K562 (cell line): ENCODE results near the gene U2AF1L4. TPM values are rescaled to one million over a fixed set of nuclear protein-coding genes. Genes with fewer than 3 reads are reported as not detected.
A peak's percentile ranks its signal among the peaks of the same experiment; 100 is the strongest.

Experiments used
- EGR1 ChIP-seq: fragments of 450-650 bp; conservative IDR thresholded peaks from 2 replicates; pipeline ENCODE4 v1.6.1; 2017; ENCODE audit warnings: mild to moderate bottlenecking
- ZBTB7A ChIP-seq: IDR thresholded peaks from 2 replicates; pipeline ENCODE4 v1.6.1; 2011; ENCODE audit warnings: low read depth, mild to moderate bottlenecking, low read length, moderate library complexity, borderline replicate concordance; ENCODE audit not compliant: control insufficient read depth
- ZNF134 ChIP-seq: fragments of 250-450 bp; sonication (Bioruptor Pico); conservative IDR thresholded peaks from 2 replicates; pipeline ENCODE4 v1.4.0; 2020
- polyA plus RNA-seq, 8 experiments: library from polyadenylated mRNA; depleted of rRNA in 4 of 8; stranded (reverse) in 5 of 8; unstranded in 3 of 8; fragments of >200 nt; fragmentation: Nextera tagmentation in 2 of 8; fragmentation: Illumina TruSeq in 1 of 8; extraction: Ambion mirVana in 2 of 8; extraction: Trizol in 1 of 8; gene quantifications; 2 replicates each; pipeline versions ENCODE4 v1.2.1 to v1.2.3, GENCODE V29; 2011 to 2014; ENCODE audit warnings: inconsistent platforms in 1 of 8, missing spikeins in 1 of 8
- total RNA-seq, 7 experiments: library from RNA; depleted of rRNA in 6 of 7; stranded (reverse); fragments of >200 nt in 6 of 7; fragmentation: Illumina TruSeq in 2 of 7; extraction: Trizol in 2 of 7; gene quantifications; 2 replicates each; pipeline versions ENCODE4 v1.2.1 to v1.2.3, GENCODE V29; 2011 to 2021; ENCODE audit warnings: low replicate concordance in 1 of 7
- TF ChIP-seq, protein P1 (sequence below): fragments of 450-650 bp; IDR thresholded peaks from 2 replicates; pipeline ENCODE4 v1.6.1; 2016; ENCODE audit warnings: mild to moderate bottlenecking, moderate library complexity
- TF ChIP-seq, protein P2 (sequence below): fragments of 200-600 bp; sonication (generic); IDR thresholded peaks from one replicate; pipeline ENCODE4 v1.6.1; 2012; ENCODE audit warnings: mild to moderate bottlenecking, low read depth, low read length, inconsistent platforms

Gene U2AF1L4
- total and polyA plus RNA-seq, 9 of the 15 experiments (the other 6 are each of a cell fraction or from before 2014, with no cell fraction given): 8.4 to 19.5 (median 12.6) TPM

DNA sequence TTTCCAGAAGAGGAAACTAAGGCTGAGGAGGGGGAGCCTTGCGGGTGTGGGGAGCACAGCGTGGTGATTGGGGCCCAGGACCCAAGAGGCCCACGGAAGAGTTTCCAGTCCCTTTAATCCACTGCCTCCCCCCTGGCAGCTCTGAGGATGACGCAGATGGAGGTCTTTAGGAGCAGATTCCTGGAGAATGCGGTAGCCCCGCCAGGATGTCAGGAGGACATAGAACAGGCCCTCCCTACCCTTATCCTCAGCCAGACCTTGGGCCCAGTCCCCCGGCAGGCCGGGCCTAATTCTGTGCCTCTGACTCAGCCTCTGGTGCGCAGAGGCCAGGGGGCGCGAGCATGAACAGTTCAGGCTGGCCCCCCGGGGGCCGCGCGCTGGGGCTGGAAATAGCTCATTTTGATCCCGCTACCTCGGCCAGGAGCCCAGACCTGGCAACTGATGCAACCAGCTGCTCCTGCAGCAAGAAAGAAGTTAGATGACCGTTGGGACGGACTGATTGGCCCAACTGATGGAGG, 12.1 kb upstream of the U2AF1L4 start (continued):
- TF ChIP-seq, protein P1, sequence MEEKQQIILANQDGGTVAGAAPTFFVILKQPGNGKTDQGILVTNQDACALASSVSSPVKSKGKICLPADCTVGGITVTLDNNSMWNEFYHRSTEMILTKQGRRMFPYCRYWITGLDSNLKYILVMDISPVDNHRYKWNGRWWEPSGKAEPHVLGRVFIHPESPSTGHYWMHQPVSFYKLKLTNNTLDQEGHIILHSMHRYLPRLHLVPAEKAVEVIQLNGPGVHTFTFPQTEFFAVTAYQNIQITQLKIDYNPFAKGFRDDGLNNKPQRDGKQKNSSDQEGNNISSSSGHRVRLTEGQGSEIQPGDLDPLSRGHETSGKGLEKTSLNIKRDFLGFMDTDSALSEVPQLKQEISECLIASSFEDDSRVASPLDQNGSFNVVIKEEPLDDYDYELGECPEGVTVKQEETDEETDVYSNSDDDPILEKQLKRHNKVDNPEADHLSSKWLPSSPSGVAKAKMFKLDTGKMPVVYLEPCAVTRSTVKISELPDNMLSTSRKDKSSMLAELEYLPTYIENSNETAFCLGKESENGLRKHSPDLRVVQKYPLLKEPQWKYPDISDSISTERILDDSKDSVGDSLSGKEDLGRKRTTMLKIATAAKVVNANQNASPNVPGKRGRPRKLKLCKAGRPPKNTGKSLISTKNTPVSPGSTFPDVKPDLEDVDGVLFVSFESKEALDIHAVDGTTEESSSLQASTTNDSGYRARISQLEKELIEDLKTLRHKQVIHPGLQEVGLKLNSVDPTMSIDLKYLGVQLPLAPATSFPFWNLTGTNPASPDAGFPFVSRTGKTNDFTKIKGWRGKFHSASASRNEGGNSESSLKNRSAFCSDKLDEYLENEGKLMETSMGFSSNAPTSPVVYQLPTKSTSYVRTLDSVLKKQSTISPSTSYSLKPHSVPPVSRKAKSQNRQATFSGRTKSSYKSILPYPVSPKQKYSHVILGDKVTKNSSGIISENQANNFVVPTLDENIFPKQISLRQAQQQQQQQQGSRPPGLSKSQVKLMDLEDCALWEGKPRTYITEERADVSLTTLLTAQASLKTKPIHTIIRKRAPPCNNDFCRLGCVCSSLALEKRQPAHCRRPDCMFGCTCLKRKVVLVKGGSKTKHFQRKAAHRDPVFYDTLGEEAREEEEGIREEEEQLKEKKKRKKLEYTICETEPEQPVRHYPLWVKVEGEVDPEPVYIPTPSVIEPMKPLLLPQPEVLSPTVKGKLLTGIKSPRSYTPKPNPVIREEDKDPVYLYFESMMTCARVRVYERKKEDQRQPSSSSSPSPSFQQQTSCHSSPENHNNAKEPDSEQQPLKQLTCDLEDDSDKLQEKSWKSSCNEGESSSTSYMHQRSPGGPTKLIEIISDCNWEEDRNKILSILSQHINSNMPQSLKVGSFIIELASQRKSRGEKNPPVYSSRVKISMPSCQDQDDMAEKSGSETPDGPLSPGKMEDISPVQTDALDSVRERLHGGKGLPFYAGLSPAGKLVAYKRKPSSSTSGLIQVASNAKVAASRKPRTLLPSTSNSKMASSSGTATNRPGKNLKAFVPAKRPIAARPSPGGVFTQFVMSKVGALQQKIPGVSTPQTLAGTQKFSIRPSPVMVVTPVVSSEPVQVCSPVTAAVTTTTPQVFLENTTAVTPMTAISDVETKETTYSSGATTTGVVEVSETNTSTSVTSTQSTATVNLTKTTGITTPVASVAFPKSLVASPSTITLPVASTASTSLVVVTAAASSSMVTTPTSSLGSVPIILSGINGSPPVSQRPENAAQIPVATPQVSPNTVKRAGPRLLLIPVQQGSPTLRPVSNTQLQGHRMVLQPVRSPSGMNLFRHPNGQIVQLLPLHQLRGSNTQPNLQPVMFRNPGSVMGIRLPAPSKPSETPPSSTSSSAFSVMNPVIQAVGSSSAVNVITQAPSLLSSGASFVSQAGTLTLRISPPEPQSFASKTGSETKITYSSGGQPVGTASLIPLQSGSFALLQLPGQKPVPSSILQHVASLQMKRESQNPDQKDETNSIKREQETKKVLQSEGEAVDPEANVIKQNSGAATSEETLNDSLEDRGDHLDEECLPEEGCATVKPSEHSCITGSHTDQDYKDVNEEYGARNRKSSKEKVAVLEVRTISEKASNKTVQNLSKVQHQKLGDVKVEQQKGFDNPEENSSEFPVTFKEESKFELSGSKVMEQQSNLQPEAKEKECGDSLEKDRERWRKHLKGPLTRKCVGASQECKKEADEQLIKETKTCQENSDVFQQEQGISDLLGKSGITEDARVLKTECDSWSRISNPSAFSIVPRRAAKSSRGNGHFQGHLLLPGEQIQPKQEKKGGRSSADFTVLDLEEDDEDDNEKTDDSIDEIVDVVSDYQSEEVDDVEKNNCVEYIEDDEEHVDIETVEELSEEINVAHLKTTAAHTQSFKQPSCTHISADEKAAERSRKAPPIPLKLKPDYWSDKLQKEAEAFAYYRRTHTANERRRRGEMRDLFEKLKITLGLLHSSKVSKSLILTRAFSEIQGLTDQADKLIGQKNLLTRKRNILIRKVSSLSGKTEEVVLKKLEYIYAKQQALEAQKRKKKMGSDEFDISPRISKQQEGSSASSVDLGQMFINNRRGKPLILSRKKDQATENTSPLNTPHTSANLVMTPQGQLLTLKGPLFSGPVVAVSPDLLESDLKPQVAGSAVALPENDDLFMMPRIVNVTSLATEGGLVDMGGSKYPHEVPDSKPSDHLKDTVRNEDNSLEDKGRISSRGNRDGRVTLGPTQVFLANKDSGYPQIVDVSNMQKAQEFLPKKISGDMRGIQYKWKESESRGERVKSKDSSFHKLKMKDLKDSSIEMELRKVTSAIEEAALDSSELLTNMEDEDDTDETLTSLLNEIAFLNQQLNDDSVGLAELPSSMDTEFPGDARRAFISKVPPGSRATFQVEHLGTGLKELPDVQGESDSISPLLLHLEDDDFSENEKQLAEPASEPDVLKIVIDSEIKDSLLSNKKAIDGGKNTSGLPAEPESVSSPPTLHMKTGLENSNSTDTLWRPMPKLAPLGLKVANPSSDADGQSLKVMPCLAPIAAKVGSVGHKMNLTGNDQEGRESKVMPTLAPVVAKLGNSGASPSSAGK: no peak; the same call in 1 of the 2 replicates
- TF ChIP-seq ZBTB7A (peak; percentile 90), EGR1 (no peak), ZNF134 (CRISPR knock-in tag) (no peak)
- TF ChIP-seq, protein P2, sequence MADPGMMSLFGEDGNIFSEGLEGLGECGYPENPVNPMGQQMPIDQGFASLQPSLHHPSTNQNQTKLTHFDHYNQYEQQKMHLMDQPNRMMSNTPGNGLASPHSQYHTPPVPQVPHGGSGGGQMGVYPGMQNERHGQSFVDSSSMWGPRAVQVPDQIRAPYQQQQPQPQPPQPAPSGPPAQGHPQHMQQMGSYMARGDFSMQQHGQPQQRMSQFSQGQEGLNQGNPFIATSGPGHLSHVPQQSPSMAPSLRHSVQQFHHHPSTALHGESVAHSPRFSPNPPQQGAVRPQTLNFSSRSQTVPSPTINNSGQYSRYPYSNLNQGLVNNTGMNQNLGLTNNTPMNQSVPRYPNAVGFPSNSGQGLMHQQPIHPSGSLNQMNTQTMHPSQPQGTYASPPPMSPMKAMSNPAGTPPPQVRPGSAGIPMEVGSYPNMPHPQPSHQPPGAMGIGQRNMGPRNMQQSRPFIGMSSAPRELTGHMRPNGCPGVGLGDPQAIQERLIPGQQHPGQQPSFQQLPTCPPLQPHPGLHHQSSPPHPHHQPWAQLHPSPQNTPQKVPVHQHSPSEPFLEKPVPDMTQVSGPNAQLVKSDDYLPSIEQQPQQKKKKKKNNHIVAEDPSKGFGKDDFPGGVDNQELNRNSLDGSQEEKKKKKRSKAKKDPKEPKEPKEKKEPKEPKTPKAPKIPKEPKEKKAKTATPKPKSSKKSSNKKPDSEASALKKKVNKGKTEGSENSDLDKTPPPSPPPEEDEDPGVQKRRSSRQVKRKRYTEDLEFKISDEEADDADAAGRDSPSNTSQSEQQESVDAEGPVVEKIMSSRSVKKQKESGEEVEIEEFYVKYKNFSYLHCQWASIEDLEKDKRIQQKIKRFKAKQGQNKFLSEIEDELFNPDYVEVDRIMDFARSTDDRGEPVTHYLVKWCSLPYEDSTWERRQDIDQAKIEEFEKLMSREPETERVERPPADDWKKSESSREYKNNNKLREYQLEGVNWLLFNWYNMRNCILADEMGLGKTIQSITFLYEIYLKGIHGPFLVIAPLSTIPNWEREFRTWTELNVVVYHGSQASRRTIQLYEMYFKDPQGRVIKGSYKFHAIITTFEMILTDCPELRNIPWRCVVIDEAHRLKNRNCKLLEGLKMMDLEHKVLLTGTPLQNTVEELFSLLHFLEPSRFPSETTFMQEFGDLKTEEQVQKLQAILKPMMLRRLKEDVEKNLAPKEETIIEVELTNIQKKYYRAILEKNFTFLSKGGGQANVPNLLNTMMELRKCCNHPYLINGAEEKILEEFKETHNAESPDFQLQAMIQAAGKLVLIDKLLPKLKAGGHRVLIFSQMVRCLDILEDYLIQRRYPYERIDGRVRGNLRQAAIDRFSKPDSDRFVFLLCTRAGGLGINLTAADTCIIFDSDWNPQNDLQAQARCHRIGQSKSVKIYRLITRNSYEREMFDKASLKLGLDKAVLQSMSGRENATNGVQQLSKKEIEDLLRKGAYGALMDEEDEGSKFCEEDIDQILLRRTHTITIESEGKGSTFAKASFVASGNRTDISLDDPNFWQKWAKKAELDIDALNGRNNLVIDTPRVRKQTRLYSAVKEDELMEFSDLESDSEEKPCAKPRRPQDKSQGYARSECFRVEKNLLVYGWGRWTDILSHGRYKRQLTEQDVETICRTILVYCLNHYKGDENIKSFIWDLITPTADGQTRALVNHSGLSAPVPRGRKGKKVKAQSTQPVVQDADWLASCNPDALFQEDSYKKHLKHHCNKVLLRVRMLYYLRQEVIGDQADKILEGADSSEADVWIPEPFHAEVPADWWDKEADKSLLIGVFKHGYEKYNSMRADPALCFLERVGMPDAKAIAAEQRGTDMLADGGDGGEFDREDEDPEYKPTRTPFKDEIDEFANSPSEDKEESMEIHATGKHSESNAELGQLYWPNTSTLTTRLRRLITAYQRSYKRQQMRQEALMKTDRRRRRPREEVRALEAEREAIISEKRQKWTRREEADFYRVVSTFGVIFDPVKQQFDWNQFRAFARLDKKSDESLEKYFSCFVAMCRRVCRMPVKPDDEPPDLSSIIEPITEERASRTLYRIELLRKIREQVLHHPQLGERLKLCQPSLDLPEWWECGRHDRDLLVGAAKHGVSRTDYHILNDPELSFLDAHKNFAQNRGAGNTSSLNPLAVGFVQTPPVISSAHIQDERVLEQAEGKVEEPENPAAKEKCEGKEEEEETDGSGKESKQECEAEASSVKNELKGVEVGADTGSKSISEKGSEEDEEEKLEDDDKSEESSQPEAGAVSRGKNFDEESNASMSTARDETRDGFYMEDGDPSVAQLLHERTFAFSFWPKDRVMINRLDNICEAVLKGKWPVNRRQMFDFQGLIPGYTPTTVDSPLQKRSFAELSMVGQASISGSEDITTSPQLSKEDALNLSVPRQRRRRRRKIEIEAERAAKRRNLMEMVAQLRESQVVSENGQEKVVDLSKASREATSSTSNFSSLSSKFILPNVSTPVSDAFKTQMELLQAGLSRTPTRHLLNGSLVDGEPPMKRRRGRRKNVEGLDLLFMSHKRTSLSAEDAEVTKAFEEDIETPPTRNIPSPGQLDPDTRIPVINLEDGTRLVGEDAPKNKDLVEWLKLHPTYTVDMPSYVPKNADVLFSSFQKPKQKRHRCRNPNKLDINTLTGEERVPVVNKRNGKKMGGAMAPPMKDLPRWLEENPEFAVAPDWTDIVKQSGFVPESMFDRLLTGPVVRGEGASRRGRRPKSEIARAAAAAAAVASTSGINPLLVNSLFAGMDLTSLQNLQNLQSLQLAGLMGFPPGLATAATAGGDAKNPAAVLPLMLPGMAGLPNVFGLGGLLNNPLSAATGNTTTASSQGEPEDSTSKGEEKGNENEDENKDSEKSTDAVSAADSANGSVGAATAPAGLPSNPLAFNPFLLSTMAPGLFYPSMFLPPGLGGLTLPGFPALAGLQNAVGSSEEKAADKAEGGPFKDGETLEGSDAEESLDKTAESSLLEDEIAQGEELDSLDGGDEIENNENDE: no peak
